Activated CD8-positive, alpha-beta memory T cell treated with anti-CD3 and anti-CD28 coated beads, Interleukin-2, amount 50 U/mL, for 4 hours (primary cell): ENCODE data around the gene ASAP2.

Experiments used
- DNase-seq: peaks from one replicate; pipeline ENCODE4 v3.0.0-alpha.2; 2020

Gene ASAP2

GRCh38 chr2:9445089-9445488 is 238.5 kb downstream of the ASAP2 start:
- no peak for DNase-seq

GRCh38 chr2:9451231-9451630 is 244.6 kb downstream of the ASAP2 start:
- no peak for DNase-seq
